CD4-positive, alpha-beta T cell treated with Interleukin-17A for 1 hour (primary cell): Measurements from ENCODE around the gene C11orf52.
"Not testable (repeated sequence)": the region's sequence is repeated elsewhere in the genome, so short reads cannot be mapped to it uniquely, and the experiment has no call there.

Source experiments
- DNase-seq: peaks from one replicate; pipeline ENCODE4 v3.0.0-alpha.2; 2020

Gene C11orf52

GRCh38 chr11:111918390-111919256 lies at the start of gene C11orf52:
Gene C11orf52 (plus strand): TSS chr11:111918913. CDS start chr11:111918973, 60 bp downstream.
- DNase-seq, result no peak

- no peak for DNase-seq
Measured at GRCh38 chr11:111870113-111870512, 48.6 kb upstream of the C11orf52 start.

- no peak for DNase-seq
Measured at GRCh38 chr11:111870522-111870885, 48.2 kb upstream of the C11orf52 start.

- DNase-seq, result peak; percentile 93
Measured at GRCh38 chr11:111870886-111871692, 47.6 kb upstream of the C11orf52 start, which contains the start of gene ALG9. Gene ALG9 (minus strand): TSS chr11:111871581. CDS start chr11:111871482, 99 bp downstream.

GRCh38 chr11:111871693-111872161 lies 47.0 kb upstream of the C11orf52 start:
- DNase-seq, result no peak

- no peak for DNase-seq
Measured at GRCh38 chr11:111878385-111878848, 40.3 kb upstream of the C11orf52 start.

- DNase-seq, result peak; percentile 97
Measured at GRCh38 chr11:111878849-111879636, 39.7 kb upstream of the C11orf52 start, which contains the start of the genes CFAP68 and FDXACB1. Gene CFAP68 (plus strand): TSS chr11:111879541. CDS start chr11:111879561, 20 bp downstream. Gene FDXACB1 (minus strand): TSS chr11:111879165. CDS start chr11:111879132, 33 bp downstream.

- no peak for DNase-seq
Measured at GRCh38 chr11:111879637-111879960, 39.1 kb upstream of the C11orf52 start.

GRCh38 chr11:111882202-111882601 lies 36.5 kb upstream of the C11orf52 start:
- no peak for DNase-seq

GRCh38 chr11:111885053-111885452 lies 33.7 kb upstream of the C11orf52 start:
- not testable (repeated sequence) for DNase-seq

GRCh38 chr11:111886032-111886431 lies 32.7 kb upstream of the C11orf52 start:
- DNase-seq, result no peak

GRCh38 chr11:111886844-111887243 lies 31.9 kb upstream of the C11orf52 start:
- DNase-seq, result no peak

GRCh38 chr11:111905411-111905810 lies 13.3 kb upstream of the C11orf52 start:
- no peak for DNase-seq

GRCh38 chr11:111906680-111907079 lies 12.0 kb upstream of the C11orf52 start:
- no peak for DNase-seq

- no peak for DNase-seq
Measured at GRCh38 chr11:111908639-111909305, 9.9 kb upstream of the C11orf52 start.

GRCh38 chr11:111909378-111909777 lies 9.3 kb upstream of the C11orf52 start:
- no peak for DNase-seq

GRCh38 chr11:111910676-111911562 lies 7.8 kb upstream of the C11orf52 start:
- no peak for DNase-seq

GRCh38 chr11:111911563-111912401 lies 6.9 kb upstream of the C11orf52 start, which contains the start of gene CRYAB:
Gene CRYAB (minus strand): TSS chr11:111911770. CDS start chr11:111911724, 46 bp downstream.
- DNase-seq, result no peak

- DNase-seq, result no peak
Measured at GRCh38 chr11:111912535-111912934, 6.2 kb upstream of the C11orf52 start, which contains the start of gene HSPB2. Gene HSPB2 (plus strand): TSS chr11:111912734. CDS start chr11:111912830, 96 bp downstream.
